OCI-LY7 (cell line): ENCODE results near the gene CTSE. TPM values are rescaled to one million over a fixed set of nuclear protein-coding genes. Genes with fewer than 3 reads are reported as not detected.
A peak's percentile ranks its signal among the peaks of the same experiment; 100 is the strongest.

Experiments used
- BruUV-seq: library from RNA; stranded (reverse); fragments of 400-500 nt; replicated peaks from 2 replicates; lab custom pipeline; 2021; lab: Mats Ljungman, UMichigan
- CTCF ChIA-PET: fragments of 300-600 bp; sonication (Branson Sonifier 250); formaldehyde crosslinking; loops from one replicate; lab custom pipeline; 2022; ENCODE audit warnings: antibody characterized with exemption; ENCODE audit not compliant: unreplicated experiment; lab: Charles Lee
- POLR2A ChIA-PET: fragments of 300-600 bp; sonication (Branson Sonifier 250); formaldehyde crosslinking; loops from one replicate; lab custom pipeline; 2022; ENCODE audit warnings: antibody characterized with exemption; lab: Charles Lee
- DNase-seq: peaks from one replicate; pipeline ENCODE4 v3.0.0-alpha.2; 2015; ENCODE audit warnings: low spot score
- H2AFZ ChIP-seq: fragments of 200-600 bp; sonication (generic), shearing (Covaris generic); 2 replicates; pipeline ENCODE4 v1.6.1; 2014; ENCODE audit warnings: mild to moderate bottlenecking, antibody characterized with exemption, low read length, moderate library complexity
- H3K27ac ChIP-seq: fragments of 200-600 bp; sonication (generic); 2 replicates; pipeline ENCODE4 v1.5.1; 2014; ENCODE audit warnings: mixed run types, low read depth, mild to moderate bottlenecking, moderate library complexity, low read length, inconsistent platforms; ENCODE audit not compliant: poor library complexity, severe bottlenecking
- H3K36me3 ChIP-seq: fragments of 200-600 bp; sonication (generic); 2 replicates; pipeline ENCODE4 v1.6.1; 2014; ENCODE audit warnings: mild to moderate bottlenecking, antibody characterized with exemption, low read length, moderate library complexity, mixed read lengths; ENCODE audit not compliant: insufficient read depth
- H3K4me1 ChIP-seq: fragments of 200-600 bp; sonication (generic); 2 replicates; pipeline ENCODE4 v1.5.1; 2014; ENCODE audit warnings: mild to moderate bottlenecking, low read length; ENCODE audit not compliant: insufficient read depth, poor library complexity, severe bottlenecking
- H3K4me2 ChIP-seq: fragments of 200-600 bp; sonication (generic); 2 replicates; pipeline ENCODE4 v1.6.1; 2014; ENCODE audit warnings: mild to moderate bottlenecking, low read length
- H3K4me3 ChIP-seq: fragments of 200-600 bp; sonication (generic); 2 replicates; pipeline ENCODE4 v1.5.1; 2014; ENCODE audit warnings: mild to moderate bottlenecking, low read depth, low read length; ENCODE audit not compliant: poor library complexity, severe bottlenecking
- H3K79me2 ChIP-seq: fragments of 200-600 bp; sonication (generic); 2 replicates; pipeline ENCODE4 v1.6.1; 2016; ENCODE audit warnings: low read depth, mild to moderate bottlenecking, low read length, moderate library complexity, mixed read lengths; ENCODE audit not compliant: insufficient read depth
- H3K9me2 ChIP-seq: fragments of 200-600 bp; sonication (generic); 2 replicates; pipeline ENCODE4 v1.6.1; 2016; ENCODE audit warnings: mild to moderate bottlenecking, low read length, mixed read lengths; ENCODE audit not compliant: insufficient read depth
- H3K9me3 ChIP-seq: fragments of 200-600 bp; sonication (generic); 2 replicates; pipeline ENCODE4 v1.6.1; 2014; ENCODE audit warnings: mild to moderate bottlenecking, mixed run types, low read length, mixed read lengths
- H4K20me1 ChIP-seq: fragments of 200-600 bp; sonication (generic); 2 replicates; pipeline ENCODE4 v1.6.1; 2014; ENCODE audit warnings: mild to moderate bottlenecking, antibody characterized with exemption, low read length, moderate library complexity, mixed read lengths; ENCODE audit not compliant: insufficient read depth
- CTCF ChIP-seq: fragments of 200-600 bp; sonication (generic); conservative IDR thresholded peaks from 2 replicates; pipeline ENCODE4 v1.5.1; 2014; ENCODE audit warnings: mild to moderate bottlenecking, antibody characterized with exemption, low read length, moderate library complexity, mixed read lengths
- EZH2phosphoT487 ChIP-seq: fragments of 200-600 bp; sonication (generic); IDR thresholded peaks from 2 replicates; pipeline ENCODE4 v1.6.1; 2018; ENCODE audit warnings: low read depth, borderline replicate concordance, mild to moderate bottlenecking, mixed run types, antibody characterized with exemption, low read length, moderate library complexity, mixed read lengths
- intact Hi-C: fragments of 100-400 bp; cut with micrococcal nuclease; formaldehyde crosslinking; loops from one replicate; pipeline ENCODE4 v1.10.0; 2022; ENCODE audit not compliant: unreplicated experiment
- total RNA-seq, 2 experiments: library from RNA; depleted of rRNA in 1 of 2; stranded (reverse); fragments of >200 nt in 1 of 2; shearing (Covaris generic) in 1 of 2; gene quantifications; 2 replicates each; pipeline ENCODE4 v1.2.3, GENCODE V29; 2014 to 2022

The CTSE gene
- total RNA-seq, 2 experiments from 2014 or later, result not detected

DNA sequence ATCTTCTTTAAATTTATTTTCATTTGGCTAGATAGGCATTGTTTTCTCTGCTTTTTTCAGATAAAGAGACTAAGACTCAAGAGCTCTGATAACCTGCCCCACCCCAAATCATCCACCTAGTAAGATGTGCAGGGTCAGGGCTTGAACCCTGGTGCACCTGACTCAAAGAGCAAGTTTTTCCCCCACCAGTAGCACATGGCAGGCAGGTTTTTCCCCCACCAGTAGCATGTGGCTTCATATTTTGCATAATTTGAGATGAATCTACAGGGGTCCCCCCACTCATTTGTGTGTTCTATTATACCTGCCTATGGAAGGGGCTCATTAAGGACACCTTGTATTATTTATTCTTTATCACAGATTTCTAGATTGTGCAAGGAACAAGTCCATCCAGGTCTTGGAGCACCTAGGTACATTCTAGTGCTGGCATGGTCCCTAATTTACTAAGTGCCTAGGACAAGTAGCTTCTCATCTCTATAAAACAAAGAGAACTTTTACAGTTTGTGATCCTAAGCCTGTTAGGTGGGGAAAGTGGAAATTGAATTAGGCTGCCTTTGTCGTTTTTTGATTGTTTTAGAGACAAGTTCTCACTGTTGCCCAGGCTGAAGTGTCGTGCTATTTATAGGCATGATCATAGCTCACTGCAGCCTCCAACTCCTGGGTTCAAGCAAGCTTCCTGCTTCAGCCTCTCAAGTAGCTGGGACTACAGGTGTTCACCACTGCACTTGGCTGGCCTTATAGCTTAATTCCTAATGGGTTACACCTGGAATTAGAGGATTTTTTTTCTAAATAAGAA, 13.2 kb upstream of the CTSE start:
- no peaks in the 10 kb centered on the region for H4K20me1 ChIP-seq
- peak overlapping the region; percentile 44 for H3K4me2 ChIP-seq
- H3K4me1 ChIP-seq, result peaks cover 76% of the 10 kb centered on the region
- TF ChIP-seq CTCF (no peak), EZH2phosphoT487 (no peak)
- no peaks in the 10 kb centered on the region for H3K9me2 ChIP-seq
- intact Hi-C loops, result no loop called here
- ChIA-PET CTCF (interaction anchor here (1.2 to 2.0 kb wide), 2 partner anchors 20 to 60 kb away, joined by 3 to 4 read pairs; no protein-coding TSS in a partner anchor), POLR2A (interaction anchor here (0.7 to 1.5 kb wide), 6 partner anchors 9 to 367 kb away, joined by 3 to 8 read pairs (median 4); no protein-coding TSS in a partner anchor)
- DNase-seq, result peak; percentile 41
- H3K27ac ChIP-seq, result no peak overlapping the region
- no peaks in the 10 kb centered on the region; the same call in 1 of the 2 replicates for H3K36me3 ChIP-seq
- H3K79me2 ChIP-seq, result no peaks in the 10 kb centered on the region
- no peaks in the 10 kb centered on the region for H3K9me3 ChIP-seq
- peak overlapping the region; percentile 47; the same call in 1 of the 2 replicates for H2AFZ ChIP-seq
- no TSS peak for BruUV-seq
- H3K4me3 ChIP-seq, result no peak overlapping the region

- no peaks in the 10 kb centered on the region for H3K9me2 ChIP-seq
- BruUV-seq, result no TSS peak
- DNase-seq, result peak; percentile 30
- H3K9me3 ChIP-seq, result no peaks in the 10 kb centered on the region
- H3K4me3 ChIP-seq, result no peak overlapping the region
- TF ChIP-seq EZH2phosphoT487, result no peak
- no peak for TF ChIP-seq CTCF
- H3K36me3 ChIP-seq, result no peaks in the 10 kb centered on the region; the same call in 1 of the 2 replicates
- no peak overlapping the region for H3K27ac ChIP-seq
- peak overlapping the region; percentile 75; the same call in 1 of the 2 replicates for H2AFZ ChIP-seq
- POLR2A ChIA-PET, result interaction anchor here (0.5 to 1.2 kb wide), 4 partner anchors 11 to 749 kb away, joined by 3 to 5 read pairs (median 3); no protein-coding TSS in a partner anchor
- peak overlapping the region; percentile 43 for H3K4me2 ChIP-seq
- intact Hi-C loops, result no loop called here
- CTCF ChIA-PET, result no interaction called here
- no peaks in the 10 kb centered on the region for H3K79me2 ChIP-seq
- no peaks in the 10 kb centered on the region for H4K20me1 ChIP-seq
- peaks cover 78% of the 10 kb centered on the region for H3K4me1 ChIP-seq
These were observed 11.3 kb upstream of the CTSE start for GRCh38 chr1:206035027-206035426.
